ENCODE measurements around the gene TMEM248.

The TMEM248 gene

GRCh38 chr7:66921396-66921917 is 432 bp downstream of the TMEM248 start:
- TF ChIP-seq POLR2A (IDR thresholded peaks at IDR 0.05; ENCODE audit: low read length): no peak
- TF ChIP-seq GATA1 (IDR thresholded peaks at IDR 0.05; ENCODE audit: low read depth, low read length): no peak
- DNase-seq: peak; percentile 60 to 74

DNA sequence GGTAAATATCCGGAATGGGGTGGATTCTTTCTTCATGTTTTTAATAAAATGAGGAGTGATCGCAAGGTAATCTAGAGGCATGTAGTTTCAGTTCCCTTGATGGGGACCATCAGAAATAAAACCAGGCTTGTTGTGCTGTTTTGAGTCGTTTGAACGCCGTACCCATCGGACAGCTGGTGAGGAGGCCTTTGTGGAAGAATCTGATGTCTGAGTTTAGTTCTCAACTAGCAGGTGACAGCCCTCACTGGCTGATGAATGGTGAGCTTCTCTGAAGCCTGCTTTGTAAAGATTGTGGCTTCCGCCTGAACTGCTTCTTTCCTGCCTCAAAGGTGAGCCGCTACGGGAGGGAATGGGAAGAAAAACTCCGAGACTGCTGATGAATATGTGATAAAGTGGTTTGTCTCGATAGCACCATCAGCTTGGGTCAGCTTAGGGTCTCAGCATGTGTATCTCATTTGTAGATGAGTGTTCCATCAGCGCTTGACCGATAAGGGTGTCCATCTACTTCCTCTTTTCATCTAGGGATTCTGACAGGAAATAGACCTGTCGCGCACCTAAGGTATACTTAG is 977 bp downstream of the TMEM248 start:
- DNase-seq: peak; percentile 71 to 75
- TF ChIP-seq POLR2A (IDR thresholded peaks at IDR 0.05; ENCODE audit: low read length): no peak
- TF ChIP-seq GATA1 (IDR thresholded peaks at IDR 0.05; ENCODE audit: low read depth, low read length): no peak

DNA sequence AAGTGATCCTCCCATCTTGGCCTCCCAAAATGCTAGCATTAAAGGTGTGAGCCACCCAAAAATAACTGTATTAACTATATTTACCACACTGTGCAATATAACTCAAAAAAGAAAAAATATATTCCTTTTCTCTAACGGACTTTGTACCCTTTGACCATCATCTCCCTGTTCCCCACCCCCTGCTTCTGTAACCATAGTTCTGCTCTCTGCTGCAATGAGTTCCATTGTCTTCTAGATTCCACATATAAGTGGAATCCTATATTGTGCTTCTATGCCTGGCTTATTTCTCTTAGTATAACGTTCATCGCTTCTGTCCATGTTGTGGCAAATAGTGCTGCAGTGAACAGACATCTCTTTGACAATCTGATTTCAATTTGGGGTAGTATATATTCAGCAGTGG is 4.2 kb downstream of the TMEM248 start:
- DNase-seq: no peak
- TF ChIP-seq POLR2A (IDR thresholded peaks at IDR 0.05; ENCODE audit: low read length) (no peak), GATA1 (IDR thresholded peaks at IDR 0.05; ENCODE audit: low read depth, low read length) (no peak)

GRCh38 chr7:66927348-66927948 is 6.4 kb downstream of the TMEM248 start:
- no peak for DNase-seq
- TF ChIP-seq POLR2A (IDR thresholded peaks at IDR 0.05; ENCODE audit: low read length) (no peak), GATA1 (IDR thresholded peaks at IDR 0.05; ENCODE audit: low read depth, low read length) (no peak)

- no peak for DNase-seq
- TF ChIP-seq GATA1 (IDR thresholded peaks at IDR 0.05; ENCODE audit: low read depth, low read length) (no peak), POLR2A (IDR thresholded peaks at IDR 0.05; ENCODE audit: low read length) (no peak)
Observed at GRCh38 chr7:66928388-66928787, 7.4 kb downstream of the TMEM248 start.

- TF ChIP-seq POLR2A (IDR thresholded peaks at IDR 0.05; ENCODE audit: low read length) (no peak), GATA1 (IDR thresholded peaks at IDR 0.05; ENCODE audit: low read depth, low read length) (no peak)
- DNase-seq: no peak
Observed at GRCh38 chr7:66929165-66929564, 8.1 kb downstream of the TMEM248 start.

DNA sequence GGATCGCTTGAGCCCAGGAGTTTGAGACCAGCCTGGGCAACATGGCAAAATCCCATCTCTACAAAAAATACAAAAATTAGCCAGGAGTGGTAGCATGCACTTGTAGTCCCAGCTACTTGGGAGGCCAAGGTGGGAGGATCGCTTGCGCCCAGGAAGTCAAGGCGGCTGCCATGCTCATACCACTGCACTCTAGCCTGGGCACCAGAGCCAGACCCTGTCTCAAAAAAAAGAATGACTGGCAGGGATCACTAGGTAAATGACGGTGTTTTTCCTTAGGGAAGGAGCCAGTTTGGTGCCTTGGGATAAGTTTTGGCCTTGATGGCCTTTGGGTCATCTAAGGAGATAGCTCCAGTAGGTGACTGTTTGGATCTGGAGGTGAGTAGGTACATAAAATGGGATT is 8.9 kb downstream of the TMEM248 start:
- no peak for DNase-seq
- TF ChIP-seq GATA1 (IDR thresholded peaks at IDR 0.05; ENCODE audit: low read depth, low read length): no peak
- TF ChIP-seq POLR2A (IDR thresholded peaks at IDR 0.05; ENCODE audit: low read length): no peak

DNA sequence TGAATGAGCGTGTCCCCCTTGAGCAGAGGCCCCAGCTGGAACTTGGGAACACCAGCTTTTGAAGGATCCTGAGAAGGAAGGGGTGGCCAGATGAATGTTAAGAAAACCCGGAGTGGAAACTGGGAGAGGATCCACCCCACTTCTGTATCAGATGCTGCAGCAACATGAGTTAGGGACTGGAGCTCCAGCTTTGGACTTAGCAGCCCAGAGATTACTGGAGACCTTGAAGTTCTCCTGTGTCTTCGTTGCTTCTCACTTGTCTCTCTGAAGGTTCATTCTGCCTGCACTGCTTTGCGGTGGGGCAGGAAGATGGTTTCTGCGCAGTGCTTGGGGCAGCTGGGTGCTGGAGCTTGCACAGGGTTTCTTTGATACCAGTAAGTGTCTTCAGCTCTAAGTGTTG is 9.3 kb downstream of the TMEM248 start:
- DNase-seq: peak; percentile 75 to 77
- TF ChIP-seq POLR2A (IDR thresholded peaks at IDR 0.05; ENCODE audit: low read length) (no peak), GATA1 (IDR thresholded peaks at IDR 0.05; ENCODE audit: low read depth, low read length) (no peak)

- DNase-seq: peak in 1 of 2 experiments; percentile 12
- TF ChIP-seq GATA1 (IDR thresholded peaks at IDR 0.05; ENCODE audit: low read depth, low read length) (no peak), POLR2A (IDR thresholded peaks at IDR 0.05; ENCODE audit: low read length) (no peak)
Observed at GRCh38 chr7:66933469-66933868, 12.4 kb downstream of the TMEM248 start.

GRCh38 chr7:66937940-66938339 is 16.9 kb downstream of the TMEM248 start:
- no peak for DNase-seq
- no peak for TF ChIP-seq POLR2A (IDR thresholded peaks at IDR 0.05; ENCODE audit: low read length)
- TF ChIP-seq GATA1 (IDR thresholded peaks at IDR 0.05; ENCODE audit: low read depth, low read length): no peak

GRCh38 chr7:66939325-66939724 is 18.3 kb downstream of the TMEM248 start:
- TF ChIP-seq GATA1 (IDR thresholded peaks at IDR 0.05; ENCODE audit: low read depth, low read length): no peak
- TF ChIP-seq POLR2A (IDR thresholded peaks at IDR 0.05; ENCODE audit: low read length): no peak
- DNase-seq: no peak

DNA sequence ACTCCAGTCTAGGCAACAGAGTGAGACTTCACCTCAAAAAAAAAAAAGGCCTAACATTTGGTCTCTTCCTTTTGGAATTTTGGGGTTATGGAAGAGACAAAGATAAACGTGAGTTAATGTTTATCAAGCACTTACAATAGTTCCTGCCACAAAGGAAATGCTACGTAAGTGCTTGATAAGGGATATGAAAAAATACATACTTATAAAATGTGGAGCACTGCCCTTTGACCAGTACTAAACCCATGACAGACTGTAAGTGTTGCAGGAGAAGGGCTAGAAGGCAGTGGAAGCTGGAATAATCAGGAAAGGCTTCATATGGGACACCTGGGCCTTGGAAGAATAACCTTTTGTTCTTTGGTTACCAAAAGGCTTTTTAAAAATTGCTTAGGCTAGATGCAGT is 25.5 kb downstream of the TMEM248 start:
- TF ChIP-seq POLR2A (IDR thresholded peaks at IDR 0.05; ENCODE audit: low read length) (no peak), GATA1 (IDR thresholded peaks at IDR 0.05; ENCODE audit: low read depth, low read length) (no peak)
- no peak for DNase-seq

DNA sequence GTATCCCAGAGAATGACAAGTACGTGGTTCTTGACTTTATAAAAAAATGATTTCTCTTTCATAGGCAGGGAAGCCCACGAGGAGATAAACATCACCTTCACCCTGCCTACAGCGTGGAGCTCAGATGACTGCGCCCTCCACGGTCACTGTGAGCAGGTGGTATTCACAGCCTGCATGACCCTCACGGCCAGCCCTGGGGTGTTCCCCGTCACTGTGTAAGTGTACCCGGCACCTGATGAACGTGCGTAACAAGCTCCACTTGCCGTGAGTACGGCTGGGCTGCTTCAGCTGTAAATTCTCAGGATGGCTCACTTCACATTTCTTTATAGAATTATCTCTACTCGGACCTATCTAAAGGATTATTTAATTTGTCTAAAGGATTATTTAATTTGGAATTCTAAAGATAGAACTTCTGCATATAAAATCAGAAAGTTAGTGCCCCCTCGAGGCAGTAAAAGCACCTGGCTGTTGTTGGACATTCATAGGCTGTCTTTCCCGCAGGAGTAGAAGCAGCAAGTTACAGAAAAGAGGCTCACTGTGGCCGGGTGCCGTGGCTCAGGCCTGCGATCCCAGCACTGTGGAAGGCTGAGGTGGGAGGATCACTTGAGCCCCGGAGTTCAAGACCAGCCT is 27.6 kb downstream of the TMEM248 start:
- TF ChIP-seq GATA1 (IDR thresholded peaks at IDR 0.05; ENCODE audit: low read depth, low read length): no peak
- TF ChIP-seq POLR2A (IDR thresholded peaks at IDR 0.05; ENCODE audit: low read length): no peak

GRCh38 chr7:66950311-66950710 is 29.3 kb downstream of the TMEM248 start:
- DNase-seq: no peak
- TF ChIP-seq POLR2A (IDR thresholded peaks at IDR 0.05; ENCODE audit: low read length): no peak
- no peak for TF ChIP-seq GATA1 (IDR thresholded peaks at IDR 0.05; ENCODE audit: low read depth, low read length)

More for the DNA sequence above, 27.6 kb downstream of the TMEM248 start:
- DNase-seq: no peak

- TF ChIP-seq GATA1 (IDR thresholded peaks at IDR 0.05; ENCODE audit: low read depth, low read length): no peak
- TF ChIP-seq POLR2A (IDR thresholded peaks at IDR 0.05; ENCODE audit: low read length): no peak
- no peak for DNase-seq
Observed at GRCh38 chr7:66950763-66951162, 29.7 kb downstream of the TMEM248 start.
